ENCODE measurements around the gene PTPRZ1.

DNA sequence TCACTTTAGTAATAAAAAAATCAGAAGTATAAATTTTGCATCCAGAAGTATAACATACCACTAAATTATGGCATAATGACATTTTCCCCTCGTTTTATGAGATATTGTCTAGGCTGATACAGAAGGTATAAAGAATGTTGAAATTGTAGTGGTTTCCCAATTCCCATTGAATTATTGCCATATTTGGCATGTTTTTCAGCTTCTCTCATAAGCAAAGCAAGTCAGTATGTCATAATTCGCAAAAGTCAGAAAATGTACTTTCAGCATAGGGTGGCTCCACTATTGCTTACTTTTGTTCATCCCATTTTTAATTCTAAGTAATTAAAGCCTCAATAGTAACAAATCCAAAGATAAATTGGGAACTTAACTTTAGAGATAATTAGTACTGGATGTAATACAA lies 19.7 kb upstream of the PTPRZ1 start:
- TF ChIP-seq POLR2A (IDR thresholded peaks at IDR 0.05) (no peak), EP300 (IDR thresholded peaks at IDR 0.05) (no peak)
- TF ChIP-seq, protein P1, sequence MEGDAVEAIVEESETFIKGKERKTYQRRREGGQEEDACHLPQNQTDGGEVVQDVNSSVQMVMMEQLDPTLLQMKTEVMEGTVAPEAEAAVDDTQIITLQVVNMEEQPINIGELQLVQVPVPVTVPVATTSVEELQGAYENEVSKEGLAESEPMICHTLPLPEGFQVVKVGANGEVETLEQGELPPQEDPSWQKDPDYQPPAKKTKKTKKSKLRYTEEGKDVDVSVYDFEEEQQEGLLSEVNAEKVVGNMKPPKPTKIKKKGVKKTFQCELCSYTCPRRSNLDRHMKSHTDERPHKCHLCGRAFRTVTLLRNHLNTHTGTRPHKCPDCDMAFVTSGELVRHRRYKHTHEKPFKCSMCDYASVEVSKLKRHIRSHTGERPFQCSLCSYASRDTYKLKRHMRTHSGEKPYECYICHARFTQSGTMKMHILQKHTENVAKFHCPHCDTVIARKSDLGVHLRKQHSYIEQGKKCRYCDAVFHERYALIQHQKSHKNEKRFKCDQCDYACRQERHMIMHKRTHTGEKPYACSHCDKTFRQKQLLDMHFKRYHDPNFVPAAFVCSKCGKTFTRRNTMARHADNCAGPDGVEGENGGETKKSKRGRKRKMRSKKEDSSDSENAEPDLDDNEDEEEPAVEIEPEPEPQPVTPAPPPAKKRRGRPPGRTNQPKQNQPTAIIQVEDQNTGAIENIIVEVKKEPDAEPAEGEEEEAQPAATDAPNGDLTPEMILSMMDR (IDR thresholded peaks at IDR 0.05), result no peak
